HG03575 (cell line): ENCODE data around the gene PCSK5.
"Not testable (repeated sequence)": the region's sequence is repeated elsewhere in the genome, so short reads cannot be mapped to it uniquely, and the experiment has no call there.

Source experiments
- ATAC-seq: cut with Tn5 transposase; IDR thresholded peaks from one replicate; pipeline ENCODE4 v1.9.1; 2021; ENCODE audit not compliant: unreplicated experiment, insufficient number of reproducible peaks, low FRiP score; ENCODE audit errors: extremely low read depth

Gene PCSK5

GRCh38 chr9:75950998-75951397, 60.5 kb downstream of the PCSK5 start:
- no peak for ATAC-seq

DNA sequence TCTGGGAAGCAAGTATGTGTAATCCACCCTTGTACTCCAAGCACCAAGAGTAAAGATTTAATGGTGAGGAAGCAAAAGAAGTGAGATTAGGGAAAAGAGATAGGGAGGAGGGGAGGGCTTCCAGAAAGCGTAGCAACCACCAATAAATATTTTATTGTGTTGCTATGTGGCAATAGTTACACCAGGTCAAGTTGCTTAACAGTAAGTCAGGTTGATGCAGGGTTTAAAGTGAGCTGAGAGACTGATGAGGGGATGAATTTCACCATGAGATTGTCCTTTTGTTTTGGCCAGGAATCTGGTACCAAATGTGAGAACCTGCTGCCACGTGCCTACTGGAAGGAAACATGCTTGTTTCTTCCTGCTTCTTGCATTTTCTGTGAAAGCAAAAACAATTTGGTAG, 62.7 kb downstream of the PCSK5 start:
- ATAC-seq, result no peak

- ATAC-seq, result no peak
These were observed 65.7 kb downstream of the PCSK5 start for GRCh38 chr9:75956161-75956560.

DNA sequence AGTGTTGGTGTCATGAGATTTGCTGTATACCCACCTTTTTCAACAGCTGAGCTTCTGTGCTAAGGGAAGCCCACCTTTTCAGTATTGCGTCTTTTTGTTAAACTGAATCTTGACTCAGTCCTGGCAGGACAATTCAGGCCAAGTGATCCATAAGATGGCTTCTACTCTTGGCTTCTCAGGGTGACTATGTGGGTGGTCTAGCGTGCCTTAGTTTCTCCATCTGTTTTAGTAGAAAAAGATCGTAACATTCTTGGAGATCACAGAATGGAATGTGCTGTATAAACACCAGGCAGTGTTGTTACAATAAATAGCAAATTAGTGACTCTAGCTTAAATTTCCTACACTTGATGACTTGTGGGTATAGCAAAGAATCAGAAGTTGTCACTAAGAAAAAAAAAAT, 66.6 kb downstream of the PCSK5 start:
- no peak for ATAC-seq

GRCh38 chr9:75958226-75958625, 67.8 kb downstream of the PCSK5 start:
- no peak for ATAC-seq

- ATAC-seq, result no peak
These were observed 70.1 kb downstream of the PCSK5 start for GRCh38 chr9:75960551-75960950.

- ATAC-seq, result no peak
These were observed 71.7 kb downstream of the PCSK5 start for GRCh38 chr9:75962013-75962661.

- ATAC-seq, result no peak
These were observed 72.2 kb downstream of the PCSK5 start for GRCh38 chr9:75962662-75963036.

DNA sequence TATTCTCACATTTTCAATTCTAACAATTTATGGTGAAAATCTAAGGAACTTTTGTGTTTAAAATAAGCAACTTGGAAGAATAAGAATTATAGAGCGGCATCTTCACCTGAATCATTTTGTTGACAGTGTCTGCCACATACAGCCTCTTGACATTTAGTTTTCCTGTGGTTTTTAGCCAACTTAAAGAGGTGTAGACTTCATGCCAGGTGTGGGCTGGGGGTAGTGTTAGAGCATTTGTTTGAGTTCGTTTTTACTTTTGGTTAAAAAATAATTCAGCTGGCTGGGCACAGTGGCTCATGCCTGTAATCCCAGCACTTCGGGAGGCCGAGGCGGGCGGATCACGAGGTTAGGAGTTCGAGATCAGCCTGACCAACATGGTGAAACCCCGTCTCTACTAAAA, 72.8 kb downstream of the PCSK5 start:
- ATAC-seq, result not testable (repeated sequence)

DNA sequence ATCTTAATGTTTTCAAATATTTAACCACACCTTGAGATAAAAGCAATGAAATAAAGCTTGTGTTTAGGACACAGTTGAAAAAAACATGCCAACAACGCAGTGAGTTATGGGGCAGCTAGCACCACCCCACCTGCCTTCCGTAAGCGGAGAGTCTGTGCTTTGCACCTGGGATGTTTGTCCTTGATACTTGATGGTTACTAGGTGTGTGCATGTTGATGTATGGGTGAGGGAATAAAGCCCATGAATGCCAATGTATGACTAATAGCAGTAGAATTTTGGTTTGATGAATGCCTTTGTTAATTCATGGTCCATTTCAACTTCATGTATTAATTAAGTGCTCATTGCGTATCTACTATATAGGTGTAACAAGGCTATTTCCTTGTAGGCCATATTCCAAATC, 74.0 kb downstream of the PCSK5 start:
- no peak for ATAC-seq

DNA sequence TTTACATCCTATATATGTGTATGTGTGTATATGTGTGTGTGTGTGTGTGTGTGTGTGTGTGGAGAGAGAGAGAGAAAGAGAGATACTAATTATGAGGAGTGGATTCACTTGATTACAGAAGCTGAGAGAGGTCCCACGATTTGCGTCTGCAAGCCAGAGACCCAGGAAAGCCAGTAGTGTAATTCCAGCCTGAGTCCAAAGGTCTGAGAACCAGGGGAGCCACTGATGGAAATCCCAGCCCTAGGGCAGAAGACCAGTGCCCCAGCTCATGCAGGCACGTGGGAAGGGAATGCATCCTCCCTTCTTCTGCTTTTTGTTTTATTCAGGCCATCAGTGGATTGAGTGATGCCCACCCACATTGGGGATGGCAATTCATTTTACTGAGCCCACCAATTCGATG, 74.8 kb downstream of the PCSK5 start:
- ATAC-seq, result no peak

DNA sequence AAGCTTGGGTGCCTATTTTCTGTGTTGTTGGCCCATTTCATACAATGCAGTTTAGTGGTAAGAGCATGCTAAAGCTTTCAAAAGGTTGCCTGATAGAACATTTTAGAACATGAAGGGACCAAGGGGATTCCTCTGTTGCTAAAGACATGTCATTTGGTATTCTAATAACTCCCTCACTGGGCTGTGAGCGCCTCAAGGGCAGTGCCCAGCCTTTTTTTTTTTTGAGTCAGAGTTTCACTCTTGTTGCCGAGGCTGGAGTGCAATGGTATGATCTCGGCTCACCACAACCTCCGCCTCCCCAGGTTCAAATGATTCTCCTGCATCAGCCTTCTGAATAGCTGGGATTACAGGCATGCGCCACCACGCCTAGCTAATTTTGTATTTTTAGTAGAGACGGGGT, 77.1 kb downstream of the PCSK5 start:
- ATAC-seq, result no peak

- no peak for ATAC-seq
These were observed 83.7 kb downstream of the PCSK5 start for GRCh38 chr9:75974016-75974766.

DNA sequence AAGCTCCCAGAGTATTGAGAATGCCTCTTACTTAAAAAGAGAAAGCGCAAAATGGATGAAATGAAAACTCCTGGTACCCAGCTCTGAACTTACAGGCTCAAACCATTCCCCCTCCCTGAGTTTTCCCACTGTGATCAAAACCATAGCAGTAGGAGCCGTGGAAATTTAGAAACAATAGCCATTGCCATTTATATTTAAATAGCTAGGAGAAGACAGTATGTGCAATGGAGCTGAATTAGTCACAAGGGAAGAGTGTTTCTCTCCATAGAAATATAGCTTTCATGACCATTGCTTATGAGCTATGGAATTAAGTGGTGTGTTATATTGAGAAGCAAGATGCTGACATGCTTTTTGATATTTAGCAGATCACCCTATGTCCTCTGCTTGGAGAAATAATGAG, 84.6 kb downstream of the PCSK5 start:
- ATAC-seq, result no peak

- ATAC-seq, result no peak
These were observed 86.1 kb downstream of the PCSK5 start for GRCh38 chr9:75976549-75976948.

DNA sequence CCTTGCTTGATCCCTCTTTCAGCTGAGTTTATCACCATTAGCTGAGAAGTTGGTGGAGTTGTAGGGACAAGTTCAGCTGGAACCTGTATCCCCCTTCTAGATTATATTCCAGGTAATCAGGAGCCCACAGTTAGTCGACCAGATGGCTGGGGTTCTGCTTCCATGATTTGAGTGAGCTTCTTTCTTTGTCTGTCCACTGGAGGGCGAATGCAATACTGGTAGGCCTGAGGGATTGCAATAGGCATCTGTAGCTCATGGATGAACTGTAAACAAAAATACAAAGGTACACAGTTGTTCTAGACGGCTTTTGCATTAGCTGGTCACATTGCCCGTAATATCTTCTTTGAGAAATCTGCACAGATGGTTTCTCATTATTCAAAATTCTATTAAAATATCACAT, 88.9 kb downstream of the PCSK5 start:
- ATAC-seq, result no peak

GRCh38 chr9:75983319-75984045, 93.0 kb downstream of the PCSK5 start:
- no peak for ATAC-seq

DNA sequence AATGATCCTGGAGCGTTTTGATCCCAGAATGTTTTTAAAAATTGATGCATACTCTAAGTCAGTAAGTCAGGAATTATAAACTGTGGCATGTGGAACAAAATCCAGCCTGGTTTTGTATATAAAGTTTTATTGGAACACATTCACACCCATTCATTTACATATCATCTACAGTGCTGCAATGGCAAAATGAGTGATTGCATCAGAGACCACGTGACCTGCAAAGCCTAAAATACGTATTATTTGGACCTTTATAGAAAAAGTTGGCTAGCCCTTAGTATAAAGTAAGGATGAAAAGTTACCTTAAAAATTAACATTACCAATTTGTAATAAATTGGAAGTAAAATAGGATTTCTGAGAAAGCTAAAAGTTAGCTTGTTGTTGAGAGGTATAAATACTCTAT, 95.0 kb downstream of the PCSK5 start:
- no peak for ATAC-seq

DNA sequence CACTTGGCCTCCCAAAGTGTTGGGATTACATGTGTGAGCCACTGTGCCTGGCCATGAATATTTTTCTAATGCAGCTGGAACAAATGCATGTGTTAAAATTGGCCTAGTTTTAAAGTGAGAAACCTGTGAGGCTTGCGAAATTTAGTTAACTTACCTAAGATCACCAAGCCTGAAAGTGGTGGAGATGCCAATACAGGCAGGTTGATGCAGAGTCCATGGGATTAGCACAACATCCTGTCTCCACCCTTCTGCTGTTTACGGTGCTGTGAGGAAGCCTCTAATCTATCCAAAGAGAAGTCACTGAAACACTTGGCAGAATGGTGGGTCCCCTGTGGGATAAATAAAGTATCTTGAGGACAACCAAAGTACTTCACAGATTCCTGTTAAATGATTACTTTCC, 98.2 kb downstream of the PCSK5 start:
- no peak for ATAC-seq

DNA sequence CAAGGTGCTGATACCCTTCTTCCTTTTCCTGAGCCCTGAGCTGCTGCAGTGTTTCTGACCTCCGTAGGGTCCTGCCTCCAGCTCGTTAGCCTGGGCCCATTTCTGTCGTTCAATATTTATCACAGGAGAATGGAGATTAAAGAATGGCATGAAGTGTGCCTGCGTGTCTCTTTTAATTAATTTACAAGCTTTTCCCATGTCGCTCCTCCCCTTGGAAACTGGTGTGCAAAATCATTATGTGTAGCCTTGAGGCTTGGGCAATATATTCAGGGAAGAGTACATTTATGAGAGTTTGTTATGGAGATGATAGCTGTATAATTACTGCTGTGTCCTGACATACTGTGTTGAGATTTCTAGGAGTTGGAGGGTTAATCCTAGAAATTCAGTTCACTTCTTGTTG, 99.7 kb downstream of the PCSK5 start:
- no peak for ATAC-seq
